DMS53 (cell line): ENCODE measurements around the gene TFAP2A.

ENCODE experiments used
- DNase-seq: peaks from one replicate; lab custom pipeline; 2025; lab: John Stamatoyannopoulos, UW

TFAP2A gene

GRCh38 chr6:10399451-10399850 lies 15.4 kb downstream of the TFAP2A start:
- DNase-seq = no peak

DNA sequence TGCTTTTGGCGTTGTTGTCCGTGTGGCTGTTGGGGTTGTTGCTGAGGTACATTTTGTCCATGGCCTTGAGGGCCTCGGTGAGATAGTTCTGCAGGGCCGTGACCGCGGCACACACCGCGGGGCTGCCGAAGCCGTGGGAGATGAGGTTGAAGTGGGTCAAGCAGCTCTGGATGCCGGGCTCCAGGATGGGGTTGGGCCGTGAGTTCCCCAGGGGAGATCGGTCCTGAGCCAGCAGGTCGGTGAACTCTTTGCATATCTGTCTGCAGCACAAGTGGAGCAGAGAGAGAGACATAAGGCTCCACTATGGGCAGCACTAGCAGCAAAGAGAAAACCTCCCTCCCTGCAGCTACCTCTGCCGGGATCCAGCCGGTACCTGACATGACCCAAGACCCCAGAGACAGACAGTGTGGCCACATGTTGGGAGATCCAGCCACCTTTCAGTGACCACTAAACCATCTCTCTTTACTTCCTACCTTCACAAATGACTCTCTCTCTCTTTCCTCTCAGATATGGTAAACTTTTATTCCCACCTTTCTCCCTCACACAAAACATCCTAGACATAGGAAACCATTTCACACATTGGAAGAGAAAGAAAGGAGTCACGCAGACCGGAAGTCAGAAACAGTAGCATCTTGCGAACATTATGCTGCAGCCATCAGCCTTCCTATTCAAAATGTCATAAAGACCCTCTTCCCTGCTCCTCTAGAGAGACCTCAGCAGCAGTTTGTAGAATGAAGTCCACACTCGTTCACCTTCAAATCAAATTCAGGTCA lies 16.2 kb downstream of the TFAP2A start:
- no peak for DNase-seq

GRCh38 chr6:10397756-10398445 lies 17.0 kb downstream of the TFAP2A start:
- no peak for DNase-seq

- DNase-seq = no peak
Observed at GRCh38 chr6:10396785-10397184, 18.1 kb downstream of the TFAP2A start.

GRCh38 chr6:10395704-10396546 lies 18.9 kb downstream of the TFAP2A start:
- no peak for DNase-seq

DNA sequence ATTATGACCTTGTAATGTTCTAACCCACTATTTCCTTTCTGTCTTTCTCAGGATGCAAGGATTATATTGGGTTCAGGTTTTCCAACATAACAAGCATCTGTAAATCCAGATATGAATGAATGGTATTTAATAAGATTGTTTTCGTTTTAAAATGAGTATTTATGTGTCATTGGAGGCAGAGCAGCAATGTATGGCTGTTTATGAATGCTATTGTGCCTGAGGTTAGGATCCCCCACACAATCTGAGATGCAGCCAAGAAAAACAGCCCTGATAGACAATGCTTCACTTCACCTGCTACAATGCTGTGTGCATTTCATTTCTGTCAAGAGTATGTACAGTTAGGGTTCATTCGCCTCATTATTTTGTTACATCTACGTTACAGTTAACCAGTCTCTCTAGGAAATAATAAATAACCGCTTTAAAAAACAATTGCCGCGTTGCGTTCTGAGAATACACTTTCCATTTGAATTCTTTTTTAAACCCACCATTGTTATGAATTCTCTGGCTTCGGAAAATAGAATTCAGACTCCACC lies 19.6 kb downstream of the TFAP2A start:
- no peak for DNase-seq

DNA sequence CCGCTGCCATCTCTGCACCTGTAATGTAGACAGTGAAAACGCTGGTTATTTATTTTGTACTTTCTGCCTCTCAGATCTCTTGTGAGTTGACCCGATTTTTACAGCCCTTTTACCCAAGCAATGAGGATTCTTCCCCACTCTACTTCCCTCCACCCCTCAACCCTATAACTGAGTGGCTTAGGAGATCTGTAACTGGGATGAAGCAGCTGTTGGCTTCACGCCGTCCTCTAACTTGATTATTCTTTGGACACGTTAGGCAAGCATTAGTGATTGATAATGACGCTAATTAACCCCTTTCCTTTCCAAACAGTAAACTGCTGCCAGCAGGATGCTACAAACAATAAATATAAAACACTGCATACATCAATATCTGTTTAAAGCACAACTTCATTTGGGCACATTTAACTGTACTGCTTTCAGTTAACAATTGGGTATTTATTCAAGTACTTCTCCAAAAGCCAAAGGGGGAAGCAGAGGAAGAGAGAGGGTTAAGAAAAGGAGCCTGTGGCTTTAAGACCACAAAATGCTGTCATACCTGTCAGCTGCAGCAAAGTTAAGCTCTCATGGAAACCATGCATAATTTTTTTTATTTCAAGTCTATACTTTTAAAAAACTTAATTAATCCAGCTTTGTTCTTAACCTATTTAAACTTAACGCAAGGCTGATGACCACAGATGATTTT lies 21.2 kb downstream of the TFAP2A start:
- no peak for DNase-seq

DNA sequence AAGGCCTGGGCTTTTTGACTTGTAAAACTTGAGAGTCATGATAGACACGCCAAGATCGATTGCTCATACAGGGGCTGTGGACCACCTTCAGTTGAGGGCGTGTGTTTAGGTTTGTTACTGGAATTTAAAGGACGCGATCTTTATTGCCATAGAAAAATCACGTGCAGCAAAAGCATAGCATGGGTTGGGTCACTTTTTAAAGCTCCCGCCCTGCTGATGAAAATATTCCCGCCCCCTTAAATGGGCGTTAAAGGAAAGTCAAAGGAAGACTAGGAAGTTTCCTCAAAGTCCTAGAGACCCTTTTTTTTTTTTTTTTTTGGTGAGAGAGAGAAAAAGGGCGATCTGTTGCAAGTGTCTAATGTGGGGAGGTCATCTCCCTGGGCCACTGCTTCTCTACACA lies 23.1 kb downstream of the TFAP2A start:
- DNase-seq = no peak

GRCh38 chr6:10391299-10391630 lies 23.6 kb downstream of the TFAP2A start:
- DNase-seq = no peak

- no peak for DNase-seq
Observed at GRCh38 chr6:10390495-10391298, 24.2 kb downstream of the TFAP2A start.

- no peak for DNase-seq
Observed at GRCh38 chr6:10389739-10390494, 25.0 kb downstream of the TFAP2A start.

DNA sequence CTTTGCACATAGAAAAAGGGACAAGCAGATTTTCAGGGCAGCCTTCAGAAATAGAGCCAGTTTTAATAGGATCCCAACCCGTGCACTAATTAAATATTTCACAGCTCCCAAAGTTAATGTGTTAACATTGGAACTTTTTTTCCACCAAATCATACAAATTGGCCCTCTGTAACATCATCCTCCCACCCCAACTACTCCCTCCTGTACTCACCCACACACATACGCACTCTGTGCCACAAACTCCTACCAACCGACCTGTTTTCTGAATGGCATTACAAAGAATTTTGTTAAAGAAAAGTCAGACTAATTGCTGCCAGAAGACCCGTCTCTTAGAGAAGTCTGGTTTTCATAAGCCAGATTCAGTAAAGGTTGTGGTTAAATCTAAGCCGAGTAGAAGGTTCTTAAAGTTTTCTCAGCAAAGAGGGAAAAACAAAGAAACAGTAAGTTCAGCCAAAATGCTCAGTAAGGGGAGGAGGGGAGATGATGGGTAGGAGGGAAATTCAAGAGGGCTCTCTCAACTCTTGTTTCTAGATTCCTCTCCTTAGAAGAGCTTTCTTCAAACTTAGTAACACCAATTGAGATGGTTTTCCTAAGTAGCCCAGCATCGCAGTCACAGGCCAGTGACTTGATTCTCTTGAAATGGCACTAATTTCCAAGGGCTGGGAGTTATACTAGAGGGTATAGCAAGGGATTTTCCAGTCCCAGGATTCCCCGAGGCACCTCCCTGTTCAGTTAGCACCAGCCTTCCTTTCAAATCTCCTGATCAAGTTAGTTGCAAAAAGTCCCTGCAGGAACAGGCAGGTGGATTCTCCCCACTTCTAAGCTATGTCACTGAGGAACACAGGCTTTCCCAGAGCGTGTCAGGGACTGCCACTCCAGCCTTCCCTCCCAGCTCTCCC lies 27.9 kb downstream of the TFAP2A start:
- no peak for DNase-seq

DNA sequence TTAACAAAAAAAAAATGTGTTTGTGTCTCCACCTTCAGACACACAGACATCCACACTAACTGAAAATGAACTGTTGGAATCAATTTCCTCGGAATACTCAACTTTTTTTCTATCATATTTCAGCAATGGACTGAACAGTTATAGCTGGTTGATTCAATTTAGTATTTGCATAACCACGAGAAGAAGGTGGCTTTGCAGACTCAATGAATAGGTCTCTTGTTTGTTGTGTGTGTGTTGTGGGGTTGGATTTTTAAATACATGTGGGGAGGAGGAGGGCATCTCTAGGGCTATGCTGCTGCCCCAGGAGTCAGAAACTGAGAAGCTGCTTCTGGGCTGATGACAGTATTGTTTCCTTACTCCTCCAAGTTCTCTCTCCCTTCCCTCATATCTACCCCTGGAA lies 28.7 kb downstream of the TFAP2A start:
- no peak for DNase-seq

- DNase-seq = no peak
Observed at GRCh38 chr6:10385524-10386132, 29.2 kb downstream of the TFAP2A start.

DNA sequence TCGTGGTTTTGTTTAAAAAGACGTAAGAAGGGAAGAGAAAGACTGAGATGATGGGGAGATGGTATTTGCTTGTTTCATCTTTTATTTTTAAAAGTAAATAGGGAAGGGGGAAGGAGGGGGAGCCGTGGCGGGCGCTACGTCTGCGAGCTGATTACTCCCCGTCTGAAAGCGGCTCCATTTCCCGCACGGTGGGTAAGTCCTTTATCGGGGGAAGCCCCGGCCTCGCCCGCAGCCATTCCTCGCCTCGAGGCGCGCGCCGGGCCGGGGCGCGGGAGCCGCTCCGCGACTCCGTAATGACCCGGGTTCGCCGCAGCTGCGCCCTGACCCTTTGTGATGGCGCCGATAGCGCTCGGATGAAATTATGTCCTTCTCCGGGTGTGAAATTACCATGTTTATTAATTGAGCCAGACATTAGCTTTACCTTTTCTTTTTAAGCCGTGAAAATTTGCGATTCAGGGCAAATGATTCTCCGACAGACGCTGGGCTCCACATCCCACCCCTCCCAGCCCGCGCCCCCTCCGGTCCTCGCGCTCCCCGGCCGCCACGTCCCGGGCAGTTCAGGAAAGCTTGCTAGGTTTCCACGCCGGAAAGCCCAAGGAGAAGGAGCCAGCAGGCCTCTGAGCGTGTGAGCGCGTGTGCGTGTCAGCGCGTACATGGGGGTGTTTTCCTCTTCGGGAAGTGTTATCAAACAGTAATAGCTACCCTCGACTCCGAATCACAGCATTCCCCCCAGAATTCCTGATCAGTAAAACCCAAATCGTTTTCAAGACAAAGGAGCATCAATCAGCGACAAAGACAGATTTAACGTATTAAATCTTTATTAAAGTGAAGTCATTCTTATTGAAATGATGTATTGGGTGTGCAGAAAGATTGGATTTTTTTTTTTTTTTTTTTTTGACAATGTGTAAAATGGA lies 30.0 kb downstream of the TFAP2A start:
- no peak for DNase-seq

DNA sequence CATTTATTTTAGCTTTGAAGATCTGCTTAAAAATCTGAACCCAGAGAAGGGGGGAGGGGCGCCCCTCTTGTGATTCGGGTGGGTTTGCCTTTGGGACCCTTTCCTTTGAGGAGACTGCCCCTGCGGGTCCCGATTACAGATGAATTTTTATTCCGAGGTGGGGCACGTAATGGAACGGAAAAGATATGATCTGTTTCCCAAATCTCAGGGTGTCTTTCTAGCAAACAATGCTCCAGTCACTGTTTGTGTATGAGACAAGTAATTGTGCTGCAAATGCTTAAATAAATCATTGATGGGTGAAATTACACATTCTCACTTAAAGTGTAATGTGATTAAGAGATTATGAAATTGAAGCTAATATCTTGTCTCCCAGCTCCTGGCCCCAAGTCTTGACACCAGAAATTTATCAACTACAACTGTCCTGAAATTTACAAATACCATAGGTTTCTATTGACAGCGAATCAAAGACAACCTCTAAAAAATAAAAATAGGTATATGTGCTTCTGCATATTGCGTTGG lies 30.7 kb downstream of the TFAP2A start:
- DNase-seq = no peak

- no peak for DNase-seq
Observed at GRCh38 chr6:10383331-10384090, 31.4 kb downstream of the TFAP2A start.
